Activated CD4-positive, alpha-beta memory T cell treated with anti-CD3 and anti-CD28 coated beads for 36 hours (primary cell): ENCODE data around the gene TUBD1. TPM values are rescaled to one million over a fixed set of nuclear protein-coding genes. Genes with fewer than 3 reads are reported as not detected.

Experiments used
- CTCF ChIA-PET: fragments of 350-600 bp; sonication (Branson Sonifier 250); formaldehyde crosslinking; loops from one replicate; lab custom pipeline; 2021; ENCODE audit warnings: antibody characterized with exemption, inconsistent platforms; lab: Charles Lee
- POLR2A ChIA-PET: fragments of 350-600 bp; sonication (Branson Sonifier 250); formaldehyde crosslinking; loops from one replicate; lab custom pipeline; 2021; ENCODE audit warnings: antibody characterized with exemption; lab: Charles Lee
- DNase-seq: peaks from one replicate; pipeline ENCODE4 v3.0.0-alpha.2; 2020
- H3K27ac Mint-ChIP-seq: one replicate; pipeline ENCODE4 v1.8.0; 2021; ENCODE audit warnings: mixed read lengths
- H3K27me3 Mint-ChIP-seq: one replicate; pipeline ENCODE4 v1.8.0; 2021; ENCODE audit warnings: mixed read lengths
- H3K36me3 Mint-ChIP-seq: one replicate; pipeline ENCODE4 v1.8.0; 2021; ENCODE audit warnings: mixed read lengths
- H3K4me1 Mint-ChIP-seq: one replicate; pipeline ENCODE4 v1.8.0; 2021; ENCODE audit warnings: low read depth, mixed read lengths
- H3K4me3 Mint-ChIP-seq: one replicate; pipeline ENCODE4 v1.8.0; 2021; ENCODE audit warnings: mild to moderate bottlenecking, mixed read lengths
- H3K9me3 Mint-ChIP-seq: one replicate; pipeline ENCODE4 v1.8.0; 2021; ENCODE audit warnings: mixed read lengths
- intact Hi-C: fragments of 100-400 bp; cut with micrococcal nuclease; formaldehyde crosslinking; loops from one replicate; pipeline ENCODE4 v1.15.1; 2023
- microRNA-seq: library from miRNA; unstranded; fragments of <30 nt; microRNA quantifications from one replicate; pipeline ENCODE4 v1.2.0, GENCODE V29; 2022; ENCODE audit warnings: borderline number of aligned reads, borderline microRNAs expressed, borderline replicate concordance
- total RNA-seq, 2 experiments: library from RNA; stranded (reverse); gene quantifications; one replicate each; pipeline ENCODE4 v1.2.3, GENCODE V29; 2021

TUBD1 gene
- total RNA-seq, 2 experiments from 2014 or later = 11.0 to 12.7 TPM

GRCh38 chr17:59815965-59816364, 76.8 kb downstream of the TUBD1 start:
- peaks cover 42% of the 10 kb centered on the region for H3K36me3 Mint-ChIP-seq
- no peaks in the 10 kb centered on the region for H3K27me3 Mint-ChIP-seq
- peak overlapping the region; percentile 58 for H3K27ac Mint-ChIP-seq
- no peak overlapping the region for H3K4me3 Mint-ChIP-seq
- intact Hi-C loops = no loop called here
- peaks cover 23% of the 10 kb centered on the region for H3K4me1 Mint-ChIP-seq
- no peaks in the 10 kb centered on the region for H3K9me3 Mint-ChIP-seq
- DNase-seq = no peak
- ChIA-PET POLR2A (no interaction called here), CTCF (interaction anchor here (0.8 kb wide), 2 partner anchors 68 to 69 kb away, joined by 3 read pairs; no protein-coding TSS in a partner anchor)

GRCh38 chr17:59814685-59815084, 78.1 kb downstream of the TUBD1 start:
- Mint-ChIP-seq H3K9me3 (no peaks in the 10 kb centered on the region), H3K4me3 (no peak overlapping the region), H3K27ac (no peak overlapping the region), H3K27me3 (no peaks in the 10 kb centered on the region), H3K36me3 (peaks cover 33% of the 10 kb centered on the region), H3K4me1 (peaks cover 14% of the 10 kb centered on the region)
- ChIA-PET POLR2A (no interaction called here), CTCF (interaction anchor here (0.7 to 1.0 kb wide), 2 partner anchors 8 to 15 kb away, joined by 3 read pairs; no protein-coding TSS in a partner anchor)
- intact Hi-C loops = no loop called here
- DNase-seq = no peak

- H3K4me1 Mint-ChIP-seq = peaks cover 14% of the 10 kb centered on the region
- no peak overlapping the region for H3K4me3 Mint-ChIP-seq
- no peaks in the 10 kb centered on the region for H3K27me3 Mint-ChIP-seq
- ChIA-PET POLR2A (no interaction called here), CTCF (interaction anchor here (0.7 to 1.0 kb wide), 2 partner anchors 8 to 15 kb away, joined by 3 read pairs; no protein-coding TSS in a partner anchor)
- no peak overlapping the region for H3K27ac Mint-ChIP-seq
- intact Hi-C loops = no loop called here
- no peaks in the 10 kb centered on the region for H3K9me3 Mint-ChIP-seq
- H3K36me3 Mint-ChIP-seq = peaks cover 33% of the 10 kb centered on the region
- no peak for DNase-seq
Measured at GRCh38 chr17:59814276-59814675, 78.5 kb downstream of the TUBD1 start.

- no peak for DNase-seq
- H3K4me1 Mint-ChIP-seq = peaks cover 18% of the 10 kb centered on the region
- no peak overlapping the region for H3K27ac Mint-ChIP-seq
- no peak overlapping the region for H3K4me3 Mint-ChIP-seq
- peaks cover 40% of the 10 kb centered on the region for H3K36me3 Mint-ChIP-seq
- POLR2A ChIA-PET = no interaction called here
- no peaks in the 10 kb centered on the region for H3K27me3 Mint-ChIP-seq
- H3K9me3 Mint-ChIP-seq = no peaks in the 10 kb centered on the region
- CTCF ChIA-PET = no interaction called here
- intact Hi-C loops = no loop called here
Measured at GRCh38 chr17:59812139-59812538, 80.6 kb downstream of the TUBD1 start.

- CTCF ChIA-PET = no interaction called here
- Mint-ChIP-seq H3K4me1 (peaks cover 18% of the 10 kb centered on the region), H3K27ac (no peak overlapping the region), H3K9me3 (no peaks in the 10 kb centered on the region), H3K36me3 (peaks cover 35% of the 10 kb centered on the region), H3K27me3 (no peaks in the 10 kb centered on the region), H3K4me3 (no peak overlapping the region)
- POLR2A ChIA-PET = no interaction called here
- intact Hi-C loops = no loop called here
- no peak for DNase-seq
Measured at GRCh38 chr17:59811209-59811608, 81.5 kb downstream of the TUBD1 start.

GRCh38 chr17:59810894-59811153, 81.9 kb downstream of the TUBD1 start:
- ChIA-PET POLR2A (no interaction called here), CTCF (no interaction called here)
- no peak overlapping the region for H3K27ac Mint-ChIP-seq
- no peak overlapping the region for H3K4me3 Mint-ChIP-seq
- peaks cover 15% of the 10 kb centered on the region for H3K4me1 Mint-ChIP-seq
- H3K36me3 Mint-ChIP-seq = peaks cover 32% of the 10 kb centered on the region
- intact Hi-C loops = no loop called here
- no peaks in the 10 kb centered on the region for H3K9me3 Mint-ChIP-seq
- no peaks in the 10 kb centered on the region for H3K27me3 Mint-ChIP-seq
- DNase-seq = no peak

Small RNA genes lying within 50 kb of the gene (microRNA-seq; reads per million reads assigned to microRNA genes)
- gene MIR21 = 416,591 reads per million, percentile 100 among the genes with 10 or more reads in this experiment

Other genes with a start within 250 kb of the TUBD1 start
- 10 to 100 TPM; 35.9 TPM for gene PTRH2, start 185.5 kb downstream of the TUBD1 start, total RNA-seq
- gene VMP1, start 185.3 kb downstream of the TUBD1 start, total RNA-seq = 100 to 1,000 TPM; 517 to 553 TPM
- gene RPS6KB1, start 178 bp upstream of the TUBD1 start, total RNA-seq = 10 to 100 TPM; 41.6 to 44.8 TPM
- gene RNFT1, start 71.8 kb upstream of the TUBD1 start, total RNA-seq = 10 to 100 TPM; 34.7 to 35.5 TPM
- gene HEATR6, start 186.0 kb upstream of the TUBD1 start, total RNA-seq = 10 to 100 TPM; 28.2 to 29.3 TPM